Lower lobe of right lung (tissue), 2 donors: ENCODE results near the gene TPRG1L. TPM values are rescaled to one million over a fixed set of nuclear protein-coding genes. Genes with fewer than 3 reads are reported as not detected.

ENCODE experiments used
- ATAC-seq, 2 donors: fragments of 200-7000 bp; cut with Tn5 transposase; one replicate each; pipeline ENCODE4 v1.9.1; 2020 to 2022; ENCODE audit warnings: mild to moderate bottlenecking in 2 of 2, moderate library complexity in 2 of 2
- DNase-seq: peaks from one replicate; pipeline ENCODE4 v3.0.0-alpha.2; 2020
- H3K27ac ChIP-seq: fragments of 200-600 bp; one replicate; pipeline ENCODE4 v1.8.0; 2022
- H3K27me3 ChIP-seq: fragments of 200-600 bp; one replicate; pipeline ENCODE4 v1.8.0; 2022; ENCODE audit warnings: low read depth
- H3K36me3 ChIP-seq: fragments of 200-600 bp; one replicate; pipeline ENCODE4 v1.8.0; 2022; ENCODE audit warnings: mild to moderate bottlenecking
- H3K4me1 ChIP-seq: fragments of 200-600 bp; one replicate; pipeline ENCODE4 v1.8.0; 2022
- H3K4me3 ChIP-seq: fragments of 200-600 bp; one replicate; pipeline ENCODE4 v1.8.0; 2022; ENCODE audit warnings: mild to moderate bottlenecking
- H3K9me3 ChIP-seq: fragments of 200-600 bp; one replicate; pipeline ENCODE4 v1.8.0; 2022
- CTCF ChIP-seq: fragments of 200-600 bp; IDR thresholded peaks from one replicate; pipeline ENCODE4 v1.8.0; 2022; ENCODE audit warnings: antibody characterized with exemption, mild to moderate bottlenecking
- intact Hi-C: fragments of 100-400 bp; cut with DNase I; formaldehyde crosslinking; loops from one replicate; pipeline ENCODE4 v1.11.0; 2022
- total RNA-seq: library from RNA; stranded (reverse); fragmentation: NEBNext Ultra II Directional; extraction: Animal tissue kit (Norgen Biotek cat#: 25700); gene quantifications from one replicate; pipeline ENCODE4 v1.2.1, GENCODE V29; 2021
- donor health status: DM: no; HTN: yes; CAD: no; lungs with severe emphysema.

TPRG1L gene
- total RNA-seq, 1 donor from 2014 or later = 46.1 TPM

GRCh38 chr1:3662080-3662671, 37.4 kb downstream of the TPRG1L start:
- Histone ChIP-seq H3K4me1 (no peaks in the 10 kb centered on the region), H3K9me3 (no peaks in the 10 kb centered on the region), H3K27ac (no peak overlapping the region), H3K36me3 (no peaks in the 10 kb centered on the region), H3K4me3 (no peak overlapping the region), H3K27me3 (peaks cover 14% of the 10 kb centered on the region)
- no peak for DNase-seq
- ATAC-seq = no peak
- no peak for TF ChIP-seq CTCF
- intact Hi-C loops = no loop called here

- Histone ChIP-seq H3K27ac (no peak overlapping the region), H3K4me3 (no peak overlapping the region), H3K36me3 (no peaks in the 10 kb centered on the region), H3K4me1 (peaks cover 8% of the 10 kb centered on the region), H3K27me3 (peaks cover 8% of the 10 kb centered on the region), H3K9me3 (no peaks in the 10 kb centered on the region)
- intact Hi-C loops = no loop called here
- no peak for TF ChIP-seq CTCF
- DNase-seq (no peak), ATAC-seq (no peak)
These were observed 39.3 kb downstream of the TPRG1L start for GRCh38 chr1:3663999-3664699.

- intact Hi-C loops = no loop called here
- DNase-seq = no peak
- Histone ChIP-seq H3K36me3 (no peaks in the 10 kb centered on the region), H3K4me3 (no peak overlapping the region), H3K4me1 (peaks cover 12% of the 10 kb centered on the region), H3K27ac (no peak overlapping the region), H3K27me3 (peaks cover 8% of the 10 kb centered on the region), H3K9me3 (no peaks in the 10 kb centered on the region)
- ATAC-seq = no peak
- no peak for TF ChIP-seq CTCF
These were observed 40.0 kb downstream of the TPRG1L start for GRCh38 chr1:3664700-3665375.

- no peak for ATAC-seq
- Histone ChIP-seq H3K9me3 (no peaks in the 10 kb centered on the region), H3K27ac (no peak overlapping the region), H3K27me3 (peaks cover 3% of the 10 kb centered on the region), H3K36me3 (no peaks in the 10 kb centered on the region), H3K4me3 (no peak overlapping the region), H3K4me1 (peaks cover 12% of the 10 kb centered on the region)
- TF ChIP-seq CTCF = no peak
- DNase-seq = no peak
- intact Hi-C loops = no loop called here
These were observed 43.3 kb downstream of the TPRG1L start for GRCh38 chr1:3668148-3668547.

GRCh38 chr1:3668585-3669300, 43.9 kb downstream of the TPRG1L start:
- peaks cover 3% of the 10 kb centered on the region for H3K27me3 ChIP-seq
- H3K4me3 ChIP-seq = peak overlapping the region; percentile 8
- no peak overlapping the region for H3K27ac ChIP-seq
- TF ChIP-seq CTCF = no peak
- peaks cover 12% of the 10 kb centered on the region for H3K4me1 ChIP-seq
- DNase-seq (peak; percentile 95), ATAC-seq (peak; percentile 91 to 96)
- intact Hi-C loops = no loop called here
- no peaks in the 10 kb centered on the region for H3K9me3 ChIP-seq
- H3K36me3 ChIP-seq = no peaks in the 10 kb centered on the region
